Daoy (cell line): Measurements from ENCODE around the gene CLIP2. TPM values are rescaled to one million over a fixed set of nuclear protein-coding genes. Genes with fewer than 3 reads are reported as not detected.
A peak's percentile ranks its signal among the peaks of the same experiment; 100 is the strongest.
"Not testable (repeated sequence)": the region's sequence is repeated elsewhere in the genome, so short reads cannot be mapped to it uniquely, and the experiment has no call there.

Experiments used
- DNase-seq: peaks from one replicate; pipeline ENCODE4 v3.0.0-alpha.2; 2015; ENCODE audit warnings: low read depth
- total RNA-seq: library from RNA; depleted of rRNA; stranded (reverse); fragments of >200 nt; shearing (Covaris generic); gene quantifications from 2 replicates; pipeline ENCODE4 v1.2.3, GENCODE V29; 2014

CLIP2 gene
- total RNA-seq, 1 experiment from 2014 or later = 33.4 TPM

GRCh38 chr7:74332373-74333176, 43.4 kb downstream of the CLIP2 start:
- no peak for DNase-seq

- DNase-seq = peak; percentile 87
Measured at GRCh38 chr7:74334030-74334429, 44.8 kb downstream of the CLIP2 start.

- DNase-seq = no peak
Measured at GRCh38 chr7:74337926-74338325, 48.7 kb downstream of the CLIP2 start.

- no peak for DNase-seq
Measured at GRCh38 chr7:74338366-74339108, 49.3 kb downstream of the CLIP2 start.

GRCh38 chr7:74339648-74340047, 50.4 kb downstream of the CLIP2 start:
- DNase-seq = not testable (repeated sequence)

- DNase-seq = peak; percentile 93
Measured at GRCh38 chr7:74343281-74344131, 54.3 kb downstream of the CLIP2 start.

- DNase-seq = peak; percentile 85
Measured at GRCh38 chr7:74344132-74344496, 54.9 kb downstream of the CLIP2 start.

- DNase-seq = no peak
Measured at GRCh38 chr7:74344786-74345185, 55.6 kb downstream of the CLIP2 start.

GRCh38 chr7:74345970-74346369, 56.8 kb downstream of the CLIP2 start:
- DNase-seq = no peak

- no peak for DNase-seq
Measured at GRCh38 chr7:74349621-74350020, 60.4 kb downstream of the CLIP2 start.

- no peak for DNase-seq
Measured at GRCh38 chr7:74350751-74351150, 61.5 kb downstream of the CLIP2 start.

GRCh38 chr7:74351836-74352235, 62.6 kb downstream of the CLIP2 start:
- no peak for DNase-seq

GRCh38 chr7:74352551-74353138, 63.4 kb downstream of the CLIP2 start:
- DNase-seq = not testable (repeated sequence)

GRCh38 chr7:74354009-74354408, 64.8 kb downstream of the CLIP2 start:
- DNase-seq = no peak

GRCh38 chr7:74355091-74355490, 65.9 kb downstream of the CLIP2 start:
- peak; percentile 97 for DNase-seq

GRCh38 chr7:74356589-74357315, 67.5 kb downstream of the CLIP2 start:
- peak; percentile 65 for DNase-seq

- no peak for DNase-seq
Measured at GRCh38 chr7:74360008-74360407, 70.8 kb downstream of the CLIP2 start.

- DNase-seq = no peak
Measured at GRCh38 chr7:74362266-74362665, 73.1 kb downstream of the CLIP2 start.

GRCh38 chr7:74364061-74364460, 74.9 kb downstream of the CLIP2 start:
- DNase-seq = no peak

GRCh38 chr7:74365322-74366022, 76.3 kb downstream of the CLIP2 start:
- peak; percentile 70 for DNase-seq
